Measurements from ENCODE around the gene MARCHF3.
"Not testable (repeated sequence)": the region's sequence is repeated elsewhere in the genome, so short reads cannot be mapped to it uniquely, and the experiment has no call there.

DNA sequence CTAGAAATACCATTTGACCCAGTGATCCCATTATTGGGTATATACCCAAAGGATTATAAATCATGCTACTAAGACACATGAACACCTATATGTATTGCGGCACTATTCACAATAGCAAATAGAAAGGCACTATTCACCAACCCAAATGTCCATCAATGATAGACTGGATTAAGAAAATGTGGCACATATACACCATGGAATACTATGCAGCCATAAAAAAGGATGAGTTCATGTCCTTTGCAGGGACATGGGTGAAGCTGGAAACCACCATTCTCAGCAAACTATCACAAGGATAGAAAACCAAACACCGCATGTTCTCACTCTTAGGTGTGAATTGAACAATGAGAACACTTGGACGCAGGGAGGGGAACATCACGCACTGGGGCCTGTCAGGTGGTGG is 13.6 kb downstream of the MARCHF3 start:
- TF ChIP-seq, protein P1, sequence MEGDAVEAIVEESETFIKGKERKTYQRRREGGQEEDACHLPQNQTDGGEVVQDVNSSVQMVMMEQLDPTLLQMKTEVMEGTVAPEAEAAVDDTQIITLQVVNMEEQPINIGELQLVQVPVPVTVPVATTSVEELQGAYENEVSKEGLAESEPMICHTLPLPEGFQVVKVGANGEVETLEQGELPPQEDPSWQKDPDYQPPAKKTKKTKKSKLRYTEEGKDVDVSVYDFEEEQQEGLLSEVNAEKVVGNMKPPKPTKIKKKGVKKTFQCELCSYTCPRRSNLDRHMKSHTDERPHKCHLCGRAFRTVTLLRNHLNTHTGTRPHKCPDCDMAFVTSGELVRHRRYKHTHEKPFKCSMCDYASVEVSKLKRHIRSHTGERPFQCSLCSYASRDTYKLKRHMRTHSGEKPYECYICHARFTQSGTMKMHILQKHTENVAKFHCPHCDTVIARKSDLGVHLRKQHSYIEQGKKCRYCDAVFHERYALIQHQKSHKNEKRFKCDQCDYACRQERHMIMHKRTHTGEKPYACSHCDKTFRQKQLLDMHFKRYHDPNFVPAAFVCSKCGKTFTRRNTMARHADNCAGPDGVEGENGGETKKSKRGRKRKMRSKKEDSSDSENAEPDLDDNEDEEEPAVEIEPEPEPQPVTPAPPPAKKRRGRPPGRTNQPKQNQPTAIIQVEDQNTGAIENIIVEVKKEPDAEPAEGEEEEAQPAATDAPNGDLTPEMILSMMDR (conservative IDR thresholded peaks at IDR 0.05 in 1 of 2, IDR thresholded peaks at IDR 0.05 in 1 of 2; ENCODE audit: low read depth in 1 of 2, low read length in 2 of 2), result not testable (repeated sequence)
- TF ChIP-seq EZH2 (IDR thresholded peaks at IDR 0.05; ENCODE audit: low read length, missing control alignments), result not testable (repeated sequence)

Measured in fibroblast of lung (primary cell).